ENCODE data around the gene PAK1. TPM values are rescaled to one million over a fixed set of nuclear protein-coding genes. Genes with fewer than 3 reads are reported as not detected.

Gene PAK1
- polyA plus RNA-seq, 3 donors: 128 to 195 (median 134) TPM

- Histone ChIP-seq H3K4me1 (ENCODE audit: control insufficient read depth in 1 of 2, insufficient read depth in 2 of 2, low read length in 2 of 2) (peaks cover 42 to 54% of the 10 kb centered on the region in 2 donors), H4K20me1 (ENCODE audit: insufficient read depth, low read length) (no peaks in the 10 kb centered on the region), H3K4me2 (replicated peaks; ENCODE audit: extremely low read depth, low read length, poor library complexity, severe bottlenecking) (peak overlapping the region; percentile 40), H3K36me3 (replicated peaks in 1 of 2; ENCODE audit: control insufficient read depth in 1 of 2, insufficient read depth in 2 of 2, low read length in 2 of 2) (no peaks in the 10 kb centered on the region), H3K27me3 (ENCODE audit: control insufficient read depth in 2 of 2, insufficient read depth in 2 of 2, low read length in 2 of 2) (peaks cover 0 to 2% of the 10 kb centered on the region in 2 donors), H3K27ac (ENCODE audit: low read depth in 1 of 2, low read length in 2 of 2) (peak overlapping the region in 1 of 2 donors; percentile 61), H3K9me3 (replicated peaks in 1 of 2; ENCODE audit: control insufficient read depth in 1 of 2, insufficient read depth in 1 of 2, low read length in 2 of 2) (no peaks in the 10 kb centered on the region), H2AFZ (ENCODE audit: insufficient read depth, low read depth, low read length, poor library complexity, severe bottlenecking) (no peak overlapping the region), H3K79me2 (ENCODE audit: insufficient read depth, low read length) (peaks cover 9% of the 10 kb centered on the region), H3K9ac (ENCODE audit: insufficient read depth, low read length, poor library complexity, severe bottlenecking) (no peak overlapping the region), H3K4me3 (replicated peaks in 1 of 3; ENCODE audit: low read depth in 2 of 3, low read length in 3 of 3) (peak overlapping the region in 1 of 3 experiments; percentile 21)
- 94% methylated on average over 2 of the region's 5 CpGs for WGBS (ENCODE audit: insufficient coverage)
- H3K27ac Mint-ChIP-seq: peak overlapping the region in 2 of 7 donors; percentile 38 to 87
- TF ChIP-seq CTCF (IDR thresholded peaks at IDR 0.05): no peak
- DNase-seq: no peak
- peaks cover 0 to 2% of the 10 kb centered on the region in 2 donors for H3K36me3 Mint-ChIP-seq
- peaks cover 4 to 21% (median 12%) of the 10 kb centered on the region in 3 donors for H3K27me3 Mint-ChIP-seq (ENCODE audit: low read depth in 3 of 3)
- H3K9me3 Mint-ChIP-seq: peaks cover 0 to 2% (median 0%) of the 10 kb centered on the region in 7 donors
- intact Hi-C loops (cut with micrococcal nuclease): no loop called here
- peak overlapping the region; percentile 7 to 54 for H3K4me3 Mint-ChIP-seq
- peaks cover 43% of the 10 kb centered on the region for H3K4me1 Mint-ChIP-seq
Measured at GRCh38 chr11:77470971-77471370, 2.9 kb downstream of the PAK1 start.

GRCh38 chr11:77470504-77470903 is 3.4 kb downstream of the PAK1 start:
- peaks cover 43% of the 10 kb centered on the region for H3K4me1 Mint-ChIP-seq
- no peak for TF ChIP-seq CTCF (IDR thresholded peaks at IDR 0.05)
- intact Hi-C loops (cut with micrococcal nuclease): no loop called here
- H3K4me3 Mint-ChIP-seq: peak overlapping the region; percentile 7 to 54
- Histone ChIP-seq H3K36me3 (replicated peaks in 1 of 2; ENCODE audit: control insufficient read depth in 1 of 2, insufficient read depth in 2 of 2, low read length in 2 of 2) (no peaks in the 10 kb centered on the region), H3K27ac (ENCODE audit: low read depth in 1 of 2, low read length in 2 of 2) (peak overlapping the region in 1 of 2 donors; percentile 61), H3K79me2 (ENCODE audit: insufficient read depth, low read length) (peaks cover 9% of the 10 kb centered on the region), H3K4me1 (ENCODE audit: control insufficient read depth in 1 of 2, insufficient read depth in 2 of 2, low read length in 2 of 2) (peaks cover 42 to 50% of the 10 kb centered on the region in 2 donors), H3K4me3 (replicated peaks in 1 of 3; ENCODE audit: low read depth in 2 of 3, low read length in 3 of 3) (peak overlapping the region in 1 of 3 experiments; percentile 21), H3K27me3 (ENCODE audit: control insufficient read depth in 2 of 2, insufficient read depth in 2 of 2, low read length in 2 of 2) (peaks cover 0 to 2% of the 10 kb centered on the region in 2 donors), H3K9me3 (replicated peaks in 1 of 2; ENCODE audit: control insufficient read depth in 1 of 2, insufficient read depth in 1 of 2, low read length in 2 of 2) (no peaks in the 10 kb centered on the region), H3K9ac (ENCODE audit: insufficient read depth, low read length, poor library complexity, severe bottlenecking) (peak overlapping the region; percentile 2), H3K4me2 (replicated peaks; ENCODE audit: extremely low read depth, low read length, poor library complexity, severe bottlenecking) (peak overlapping the region; percentile 40), H2AFZ (ENCODE audit: insufficient read depth, low read depth, low read length, poor library complexity, severe bottlenecking) (no peak overlapping the region), H4K20me1 (ENCODE audit: insufficient read depth, low read length) (no peaks in the 10 kb centered on the region)
- H3K9me3 Mint-ChIP-seq: peaks cover 0 to 2% (median 0%) of the 10 kb centered on the region in 7 donors
- peaks cover 4 to 21% (median 12%) of the 10 kb centered on the region in 3 donors for H3K27me3 Mint-ChIP-seq (ENCODE audit: low read depth in 3 of 3)
- DNase-seq: no peak
- H3K27ac Mint-ChIP-seq: peak overlapping the region in 3 of 7 donors; percentile 38 to 87 (median 52)
- whole genome bisulfite sequencing (ENCODE audit: insufficient coverage): no CpG with 5 or more reads among the region's 2 CpGs
- peaks cover 0 to 2% of the 10 kb centered on the region in 2 donors for H3K36me3 Mint-ChIP-seq
